MM.1S (cell line): ENCODE data around the gene CBX6.

Source experiments
- DNase-seq: peaks from one replicate; pipeline ENCODE4 v3.0.0-alpha.2; 2015
- H2AFZ ChIP-seq: fragments of 300-600 bp; sonication (generic); 2 replicates; pipeline ENCODE4 v1.6.0; 2016; ENCODE audit warnings: antibody characterized with exemption, low read length
- H3F3A ChIP-seq: fragments of 300-600 bp; sonication (generic); 2 replicates; pipeline ENCODE4 v1.6.1; 2016; ENCODE audit warnings: mild to moderate bottlenecking, antibody characterized with exemption, low read length, moderate library complexity, mixed read lengths; ENCODE audit not compliant: insufficient read depth
- H3K27ac ChIP-seq: fragments of 300-600 bp; sonication (generic); 2 replicates; pipeline ENCODE4 v1.5.1; 2016; ENCODE audit warnings: mild to moderate bottlenecking, low read length
- H3K27me3 ChIP-seq: fragments of 300-600 bp; sonication (generic); replicated peaks from 2 replicates; pipeline ENCODE4 v1.6.0; 2016; ENCODE audit warnings: low read length; ENCODE audit not compliant: insufficient read depth
- H3K36me3 ChIP-seq: fragments of 300-600 bp; sonication (generic); replicated peaks from 2 replicates; pipeline ENCODE4 v1.6.1; 2016; ENCODE audit warnings: mild to moderate bottlenecking, low read length, mixed read lengths; ENCODE audit not compliant: insufficient read depth
- H3K4me1 ChIP-seq: fragments of 300-600 bp; sonication (generic); 2 replicates; pipeline ENCODE4 v1.6.1; 2016; ENCODE audit warnings: low read length, mixed read lengths
- H3K4me2 ChIP-seq: fragments of 300-600 bp; sonication (generic); 2 replicates; pipeline ENCODE4 v1.6.0; 2016; ENCODE audit warnings: low read depth, low read length
- H3K4me3 ChIP-seq: fragments of 300-600 bp; sonication (generic); 2 replicates; pipeline ENCODE4 v1.5.1; 2016; ENCODE audit warnings: low read length, mixed read lengths
- H3K79me2 ChIP-seq: fragments of 300-600 bp; sonication (generic); 2 replicates; pipeline ENCODE4 v1.6.1; 2016; ENCODE audit warnings: mixed run types, low read length, mixed read lengths
- H3K9ac ChIP-seq: fragments of 300-600 bp; sonication (generic); 2 replicates; pipeline ENCODE4 v1.6.1; 2016; ENCODE audit warnings: low read length, mixed read lengths
- H3K9me2 ChIP-seq: fragments of 300-600 bp; sonication (generic); replicated peaks from 2 replicates; pipeline ENCODE4 v1.6.1; 2016; ENCODE audit warnings: mild to moderate bottlenecking, low read length, mixed read lengths; ENCODE audit not compliant: insufficient read depth
- H3K9me3 ChIP-seq: fragments of 300-600 bp; sonication (generic); replicated peaks from 2 replicates; pipeline ENCODE4 v1.6.1; 2016; ENCODE audit warnings: mild to moderate bottlenecking, low read length, mixed read lengths; ENCODE audit not compliant: insufficient read depth
- H4K20me1 ChIP-seq: fragments of 300-600 bp; sonication (generic); 2 replicates; pipeline ENCODE4 v1.6.1; 2016; ENCODE audit warnings: mild to moderate bottlenecking, low read length, moderate library complexity, mixed read lengths; ENCODE audit not compliant: insufficient read depth
- EZH2 ChIP-seq: fragments of 300-600 bp; sonication (generic); optimal IDR thresholded peaks from 2 replicates; pipeline ENCODE3; 2017; ENCODE audit warnings: low read depth, mild to moderate bottlenecking, antibody characterized with exemption, low read length, mixed read lengths
- EZH2phosphoT487 ChIP-seq: fragments of 300-600 bp; sonication (generic); IDR thresholded peaks from 2 replicates; pipeline ENCODE4 v1.6.1; 2018; ENCODE audit warnings: antibody characterized with exemption, low read length
- TF ChIP-seq, protein P1 (sequence below): fragments of 300-600 bp; sonication (generic); IDR thresholded peaks from 2 replicates; pipeline ENCODE4 v1.5.1; 2016; ENCODE audit warnings: antibody characterized with exemption, low read length, mixed read lengths

Gene CBX6

DNA sequence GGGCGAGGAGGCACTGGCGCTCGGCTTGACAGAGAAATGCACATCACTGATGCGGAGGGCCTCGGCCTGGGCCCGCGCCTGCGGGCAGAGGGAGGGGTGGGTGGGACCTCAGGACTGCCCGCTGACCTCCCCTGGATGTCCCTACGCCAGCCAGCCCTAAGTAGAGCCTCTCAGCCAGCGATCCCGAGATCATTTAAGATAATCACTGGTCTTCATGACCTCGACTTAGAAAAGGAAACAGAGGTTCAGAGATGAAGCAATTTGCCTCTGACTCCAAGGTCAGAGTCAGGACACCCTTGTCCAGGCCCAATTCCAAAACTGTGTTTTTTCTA, 4.9 kb downstream of the CBX6 start:
- peaks cover 39% of the 10 kb centered on the region for H3F3A ChIP-seq
- no peak overlapping the region for H3K27ac ChIP-seq
- no peak overlapping the region for H3K4me2 ChIP-seq
- H4K20me1 ChIP-seq = peaks cover 29% of the 10 kb centered on the region
- peaks cover 10% of the 10 kb centered on the region for H3K36me3 ChIP-seq
- no peak overlapping the region for H3K4me3 ChIP-seq
- H3K79me2 ChIP-seq = peaks cover 53% of the 10 kb centered on the region
- no peak overlapping the region for H3K9ac ChIP-seq
- peaks cover 12% of the 10 kb centered on the region for H3K4me1 ChIP-seq
- no peaks in the 10 kb centered on the region for H3K9me3 ChIP-seq
- TF ChIP-seq EZH2 (no peak), EZH2phosphoT487 (no peak)
- TF ChIP-seq, protein P1, sequence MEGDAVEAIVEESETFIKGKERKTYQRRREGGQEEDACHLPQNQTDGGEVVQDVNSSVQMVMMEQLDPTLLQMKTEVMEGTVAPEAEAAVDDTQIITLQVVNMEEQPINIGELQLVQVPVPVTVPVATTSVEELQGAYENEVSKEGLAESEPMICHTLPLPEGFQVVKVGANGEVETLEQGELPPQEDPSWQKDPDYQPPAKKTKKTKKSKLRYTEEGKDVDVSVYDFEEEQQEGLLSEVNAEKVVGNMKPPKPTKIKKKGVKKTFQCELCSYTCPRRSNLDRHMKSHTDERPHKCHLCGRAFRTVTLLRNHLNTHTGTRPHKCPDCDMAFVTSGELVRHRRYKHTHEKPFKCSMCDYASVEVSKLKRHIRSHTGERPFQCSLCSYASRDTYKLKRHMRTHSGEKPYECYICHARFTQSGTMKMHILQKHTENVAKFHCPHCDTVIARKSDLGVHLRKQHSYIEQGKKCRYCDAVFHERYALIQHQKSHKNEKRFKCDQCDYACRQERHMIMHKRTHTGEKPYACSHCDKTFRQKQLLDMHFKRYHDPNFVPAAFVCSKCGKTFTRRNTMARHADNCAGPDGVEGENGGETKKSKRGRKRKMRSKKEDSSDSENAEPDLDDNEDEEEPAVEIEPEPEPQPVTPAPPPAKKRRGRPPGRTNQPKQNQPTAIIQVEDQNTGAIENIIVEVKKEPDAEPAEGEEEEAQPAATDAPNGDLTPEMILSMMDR = no peak
- no peaks in the 10 kb centered on the region for H3K9me2 ChIP-seq
- DNase-seq = no peak
- H2AFZ ChIP-seq = no peak overlapping the region
- no peaks in the 10 kb centered on the region for H3K27me3 ChIP-seq

DNA sequence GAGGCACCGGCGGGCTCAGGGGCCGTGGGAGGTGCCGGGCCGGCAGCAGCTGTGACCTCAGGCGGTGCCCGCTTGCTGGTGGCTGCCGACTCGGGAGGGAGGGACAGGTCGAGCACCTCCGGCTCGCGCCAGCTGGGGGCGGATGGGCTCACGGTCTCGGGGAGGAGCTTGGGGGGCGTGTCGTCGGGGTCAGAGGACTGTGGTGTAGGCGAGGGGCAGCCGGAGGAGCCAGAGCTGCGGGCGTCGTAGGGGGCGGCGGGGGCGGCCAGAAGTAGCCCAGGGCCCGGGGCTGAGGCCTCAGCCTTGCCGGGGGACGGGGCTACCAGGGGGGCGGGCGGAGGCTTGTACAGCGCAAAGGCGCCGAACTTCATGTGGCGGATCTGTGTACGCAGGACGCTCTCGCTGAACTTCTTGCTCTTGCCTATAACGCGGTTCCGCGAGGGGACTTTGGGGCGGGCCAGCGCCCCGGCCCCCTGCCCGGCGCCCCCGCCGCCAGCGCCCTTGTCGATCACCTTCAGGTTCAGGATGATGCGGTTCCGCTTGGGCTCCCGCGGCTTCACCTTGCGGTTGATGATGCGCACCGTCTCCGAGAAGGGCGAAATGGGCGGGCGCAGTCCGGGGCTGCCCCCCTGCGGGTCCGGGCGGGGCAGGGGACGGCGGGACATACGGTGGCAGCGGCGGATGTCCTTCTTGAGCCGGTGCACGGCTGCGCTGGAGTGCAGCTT, 5.5 kb downstream of the CBX6 start:
- no peak overlapping the region for H2AFZ ChIP-seq
- TF ChIP-seq, protein P1 = no peak
- no peak for TF ChIP-seq EZH2phosphoT487
- no peak for TF ChIP-seq EZH2
- no peak overlapping the region for H3K9ac ChIP-seq
- peaks cover 10% of the 10 kb centered on the region for H3K36me3 ChIP-seq
- no peak overlapping the region for H3K4me3 ChIP-seq
- H3K27ac ChIP-seq = no peak overlapping the region
- H3K4me2 ChIP-seq = no peak overlapping the region
- no peak for DNase-seq
- no peaks in the 10 kb centered on the region for H3K9me2 ChIP-seq
- H4K20me1 ChIP-seq = peaks cover 29% of the 10 kb centered on the region
- H3K9me3 ChIP-seq = no peaks in the 10 kb centered on the region
- peaks cover 51% of the 10 kb centered on the region for H3K79me2 ChIP-seq
- peaks cover 44% of the 10 kb centered on the region for H3F3A ChIP-seq
- peaks cover 12% of the 10 kb centered on the region for H3K4me1 ChIP-seq
- no peaks in the 10 kb centered on the region for H3K27me3 ChIP-seq

DNA sequence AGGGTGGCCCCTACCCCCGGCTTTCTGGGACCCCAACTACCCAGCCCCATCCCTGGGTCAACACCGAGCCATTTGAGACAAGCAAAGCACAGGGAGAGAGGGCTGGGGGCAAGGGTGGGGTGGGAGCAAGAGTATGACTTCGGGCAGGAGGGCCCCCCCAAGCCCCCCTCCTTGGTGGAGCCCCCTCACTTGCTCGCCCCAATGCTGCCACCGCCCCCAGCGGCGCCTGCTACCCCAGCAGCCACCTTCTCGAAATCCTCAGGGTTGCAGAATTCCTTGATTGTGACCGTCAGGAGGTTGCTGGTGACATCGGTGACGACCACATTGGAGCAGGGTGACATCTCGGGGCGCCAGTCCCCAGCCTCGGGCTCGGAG, 6.0 kb downstream of the CBX6 start:
- no peak for TF ChIP-seq EZH2phosphoT487
- TF ChIP-seq, protein P1 = no peak
- no peak for TF ChIP-seq EZH2
- Histone ChIP-seq H3K4me2 (no peak overlapping the region), H4K20me1 (peaks cover 29% of the 10 kb centered on the region), H3K27me3 (no peaks in the 10 kb centered on the region), H3K9ac (no peak overlapping the region), H3K36me3 (peaks cover 10% of the 10 kb centered on the region), H3K9me2 (no peaks in the 10 kb centered on the region), H3K9me3 (no peaks in the 10 kb centered on the region), H3F3A (peaks cover 47% of the 10 kb centered on the region), H3K4me1 (peaks cover 12% of the 10 kb centered on the region), H2AFZ (no peak overlapping the region), H3K4me3 (no peak overlapping the region), H3K79me2 (peaks cover 45% of the 10 kb centered on the region), H3K27ac (no peak overlapping the region)
- no peak for DNase-seq
